Subcutaneous adipose tissue (tissue), 4 donors: Measurements from ENCODE around the gene WASF2. TPM values are rescaled to one million over a fixed set of nuclear protein-coding genes. Genes with fewer than 3 reads are reported as not detected.

Experiments used
- total RNA-seq, 4 donors: library from RNA; depleted of rRNA; stranded (reverse); fragments of >200 nt; gene quantifications; one replicate each; pipeline ENCODE4 v1.1.0, GENCODE V29; 2016
- TF ChIP-seq, protein P1 (sequence below): fragments of 450-650 bp; IDR thresholded peaks from one replicate; pipeline ENCODE4 v1.5.1; 2016; ENCODE audit warnings: low read depth, mild to moderate bottlenecking, control low read depth, antibody characterized with exemption, moderate library complexity

WASF2 gene
- total RNA-seq, 4 donors from 2014 or later = 72.8 to 94.9 (median 80.9) TPM

DNA sequence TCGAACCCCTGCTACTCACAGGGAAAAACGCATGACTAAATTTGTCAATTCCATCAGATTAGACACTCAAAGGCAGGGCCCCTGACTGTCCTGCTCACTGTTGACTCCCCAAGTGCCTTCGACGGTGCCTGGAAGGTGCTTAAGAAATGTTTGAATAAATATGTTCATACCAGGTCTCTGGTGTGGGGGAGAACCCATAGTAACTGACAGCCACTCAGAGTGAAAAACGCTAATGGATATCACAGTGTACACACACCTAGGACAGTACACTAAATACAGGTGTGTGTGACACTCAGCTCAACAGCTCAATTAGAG lies 39.7 kb upstream of the WASF2 start:
- TF ChIP-seq, protein P1, sequence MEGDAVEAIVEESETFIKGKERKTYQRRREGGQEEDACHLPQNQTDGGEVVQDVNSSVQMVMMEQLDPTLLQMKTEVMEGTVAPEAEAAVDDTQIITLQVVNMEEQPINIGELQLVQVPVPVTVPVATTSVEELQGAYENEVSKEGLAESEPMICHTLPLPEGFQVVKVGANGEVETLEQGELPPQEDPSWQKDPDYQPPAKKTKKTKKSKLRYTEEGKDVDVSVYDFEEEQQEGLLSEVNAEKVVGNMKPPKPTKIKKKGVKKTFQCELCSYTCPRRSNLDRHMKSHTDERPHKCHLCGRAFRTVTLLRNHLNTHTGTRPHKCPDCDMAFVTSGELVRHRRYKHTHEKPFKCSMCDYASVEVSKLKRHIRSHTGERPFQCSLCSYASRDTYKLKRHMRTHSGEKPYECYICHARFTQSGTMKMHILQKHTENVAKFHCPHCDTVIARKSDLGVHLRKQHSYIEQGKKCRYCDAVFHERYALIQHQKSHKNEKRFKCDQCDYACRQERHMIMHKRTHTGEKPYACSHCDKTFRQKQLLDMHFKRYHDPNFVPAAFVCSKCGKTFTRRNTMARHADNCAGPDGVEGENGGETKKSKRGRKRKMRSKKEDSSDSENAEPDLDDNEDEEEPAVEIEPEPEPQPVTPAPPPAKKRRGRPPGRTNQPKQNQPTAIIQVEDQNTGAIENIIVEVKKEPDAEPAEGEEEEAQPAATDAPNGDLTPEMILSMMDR = no peak

DNA sequence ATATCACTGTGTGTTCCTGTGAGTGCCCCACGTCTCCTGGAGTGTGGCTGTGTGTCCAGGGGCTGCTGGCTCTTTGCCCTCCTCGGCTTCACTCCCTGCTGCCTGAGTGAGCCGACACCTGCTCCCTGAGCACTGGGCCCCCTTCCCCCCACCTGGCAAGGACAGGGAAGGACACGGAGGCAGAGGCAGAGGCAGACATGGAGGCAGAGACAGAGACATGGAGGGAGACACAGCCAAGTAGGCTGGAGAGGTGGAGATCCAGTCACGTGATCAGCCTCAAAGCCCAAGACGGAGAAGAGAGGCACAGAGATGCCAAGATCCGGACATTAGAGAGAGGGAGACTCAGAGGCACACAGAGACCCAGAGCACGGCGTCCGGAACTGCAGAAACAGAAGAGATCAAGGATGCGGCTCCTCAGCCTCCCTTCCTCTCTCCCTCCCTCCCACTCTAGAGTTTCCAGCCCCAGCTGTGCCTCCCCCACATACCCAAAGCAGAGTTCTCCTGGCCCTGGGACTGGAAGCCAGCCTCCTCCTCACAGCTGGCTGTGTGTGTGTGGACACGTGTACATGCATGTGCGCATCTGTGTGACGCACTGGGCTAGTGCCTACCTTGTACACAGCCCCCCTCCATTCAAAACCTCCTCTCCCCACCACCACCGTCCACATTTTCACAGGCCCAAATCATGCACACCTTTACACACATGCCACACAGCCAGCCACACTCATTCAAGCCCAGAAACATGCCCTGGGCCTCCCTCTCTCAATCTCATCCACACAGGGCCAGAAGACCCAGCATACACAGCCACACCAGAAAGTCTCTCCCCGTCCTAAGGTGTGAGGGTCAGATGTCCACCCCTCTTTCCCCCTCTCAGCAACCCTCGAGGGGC lies 39.1 kb upstream of the WASF2 start:
- TF ChIP-seq, protein P1 = no peak

DNA sequence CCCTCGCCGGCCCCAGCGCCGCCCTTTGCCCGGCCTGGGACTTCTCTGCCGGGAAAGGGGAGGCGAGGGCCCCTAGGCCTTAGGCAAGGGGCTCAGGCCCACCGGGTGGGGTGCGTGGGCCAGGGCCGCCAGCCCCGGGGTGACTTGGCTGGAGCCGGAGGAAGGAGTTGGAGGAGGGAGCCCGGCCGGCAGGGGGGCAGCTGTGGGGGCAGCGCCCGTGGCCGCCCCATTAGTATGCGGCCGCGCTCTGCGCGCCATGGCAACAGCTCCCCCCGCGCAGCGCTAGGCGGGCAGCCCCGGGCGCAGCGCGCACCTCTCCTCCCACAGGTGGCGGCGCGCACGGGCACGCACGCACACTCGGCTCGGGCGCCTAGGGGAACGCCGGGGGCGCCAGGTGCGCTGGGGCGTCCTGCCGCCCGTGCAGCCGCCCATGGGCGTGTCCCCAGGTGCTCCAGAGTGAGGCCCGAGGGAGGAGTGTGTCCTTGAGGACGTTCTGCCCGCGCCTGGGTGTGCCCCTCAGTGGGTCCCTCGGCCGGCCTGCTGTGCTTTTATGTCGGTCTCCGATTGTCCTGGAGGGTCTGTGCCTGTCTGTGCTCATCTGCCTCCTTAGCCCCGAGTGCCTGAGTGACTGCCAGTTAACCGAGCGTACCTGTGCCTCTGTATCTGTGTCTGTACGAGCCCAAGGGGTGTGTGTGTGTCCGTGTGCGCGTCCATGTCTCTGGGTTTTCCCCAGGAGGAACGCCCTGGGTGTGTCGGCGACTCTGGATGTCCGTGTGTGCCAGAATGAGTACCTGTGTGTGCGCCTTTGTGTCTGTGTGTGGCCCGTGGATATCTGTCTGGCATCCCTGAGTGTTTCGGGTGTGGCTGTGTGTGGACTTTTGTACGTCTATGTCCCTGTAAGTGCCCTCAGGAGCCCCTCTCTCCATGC lies 38.2 kb upstream of the WASF2 start:
- TF ChIP-seq, protein P1 = no peak

- TF ChIP-seq, protein P1 = no peak
Measured at GRCh38 chr1:27527223-27527889, 37.4 kb upstream of the WASF2 start.

GRCh38 chr1:27526569-27527222 lies 36.7 kb upstream of the WASF2 start:
- TF ChIP-seq, protein P1 = no peak

GRCh38 chr1:27525296-27526272 lies 35.6 kb upstream of the WASF2 start:
- TF ChIP-seq, protein P1 = no peak
